Hepatocyte (in vitro differentiated cells): Measurements from ENCODE around the gene AP2A2. TPM values are rescaled to one million over a fixed set of nuclear protein-coding genes. Genes with fewer than 3 reads are reported as not detected.

Source experiments
- DNase-seq: peaks from one replicate; pipeline ENCODE4 v3.0.0-alpha.2; 2016; ENCODE audit warnings: low spot score
- H2AFZ ChIP-seq: fragments of 200-600 bp; sonication (generic); 2 replicates; pipeline ENCODE4 v1.6.0; 2016; ENCODE audit warnings: antibody characterized with exemption, mild to moderate bottlenecking
- H3K27ac ChIP-seq: fragments of 200-600 bp; sonication (generic); 2 replicates; pipeline ENCODE4 v1.5.1; 2016; ENCODE audit warnings: mild to moderate bottlenecking
- H3K27me3 ChIP-seq: fragments of 200-600 bp; sonication (generic); 2 replicates; pipeline ENCODE4 v1.6.1; 2016
- H3K36me3 ChIP-seq: fragments of 200-600 bp; sonication (generic); replicated peaks from 2 replicates; pipeline ENCODE4 v1.5.1; 2016; ENCODE audit warnings: low read depth; ENCODE audit not compliant: insufficient read depth
- H3K4me1 ChIP-seq: fragments of 200-600 bp; sonication (generic); 2 replicates; pipeline ENCODE4 v1.5.1; 2016; ENCODE audit warnings: mild to moderate bottlenecking, moderate library complexity; ENCODE audit not compliant: insufficient read depth
- H3K4me2 ChIP-seq: fragments of 200-600 bp; sonication (generic); 2 replicates; pipeline ENCODE4 v1.6.0; 2016
- H3K4me3 ChIP-seq: fragments of 200-600 bp; sonication (generic); 2 replicates; pipeline ENCODE4 v1.5.1; 2016; ENCODE audit warnings: mild to moderate bottlenecking
- H3K79me2 ChIP-seq: fragments of 200-600 bp; sonication (generic); 2 replicates; pipeline ENCODE4 v1.6.0; 2017; ENCODE audit warnings: mild to moderate bottlenecking
- H3K9me2 ChIP-seq: fragments of 200-600 bp; sonication (generic); replicated peaks from 2 replicates; pipeline ENCODE4 v1.6.0; 2017; ENCODE audit warnings: mild to moderate bottlenecking; ENCODE audit not compliant: insufficient read depth
- H3K9me3 ChIP-seq: fragments of 200-600 bp; sonication (generic); 2 replicates; pipeline ENCODE4 v1.5.1; 2016; ENCODE audit warnings: low read depth, mild to moderate bottlenecking
- H4K20me1 ChIP-seq: fragments of 200-600 bp; sonication (generic); 2 replicates; pipeline ENCODE4 v1.6.0; 2016; ENCODE audit warnings: mild to moderate bottlenecking; ENCODE audit not compliant: insufficient read depth, poor library complexity, severe bottlenecking
- CTCF ChIP-seq: fragments of 200-600 bp; sonication (generic); IDR thresholded peaks from 2 replicates; pipeline ENCODE4 v1.5.1; 2016; ENCODE audit warnings: antibody characterized with exemption, mild to moderate bottlenecking; ENCODE audit not compliant: poor library complexity
- EZH2 ChIP-seq: fragments of 200-600 bp; sonication (generic); IDR thresholded peaks from 2 replicates; pipeline ENCODE4 v1.6.1; 2016; ENCODE audit warnings: antibody characterized with exemption, mild to moderate bottlenecking, borderline replicate concordance
- EZH2phosphoT487 ChIP-seq: fragments of 200-600 bp; sonication (generic); IDR thresholded peaks from one replicate; pipeline ENCODE4 v1.6.1; 2018; ENCODE audit warnings: antibody characterized with exemption, mild to moderate bottlenecking, low read depth, moderate library complexity; ENCODE audit not compliant: unreplicated experiment, severe bottlenecking
- WGBS: methylation state at CpG from one replicate; pipeline ENCODE4 v1.1.6; 2016; ENCODE audit warnings: low lambda C conversion rate; ENCODE audit errors: missing lambda C conversion rate; 5-methylcytosine and 5-hydroxymethylcytosine counted together
- polyA plus RNA-seq: library from polyadenylated mRNA; unstranded; fragments of >200 nt; fragmentation: Nextera tagmentation; extraction: Ambion mirVana; gene quantifications from 2 replicates; pipeline ENCODE4 v1.2.1, GENCODE V29; 2016
- total RNA-seq: library from RNA; depleted of rRNA; stranded (reverse); fragments of >200 nt; gene quantifications from 2 replicates; pipeline ENCODE4 v1.2.3, GENCODE V29; 2014

Gene AP2A2
- total and polyA plus RNA-seq, 2 experiments from 2014 or later: 49.7 to 68.0 TPM

GRCh38 chr11:1009991-1010390 lies 84.3 kb downstream of the AP2A2 start:
- no peaks in the 10 kb centered on the region for H3K36me3 ChIP-seq
- H3K27me3 ChIP-seq: no peaks in the 10 kb centered on the region
- no peak overlapping the region for H3K4me2 ChIP-seq

GRCh38 chr11:1010551-1011319 lies 85.1 kb downstream of the AP2A2 start:
- no peaks in the 10 kb centered on the region for H3K36me3 ChIP-seq
- H3K4me3 ChIP-seq: no peak overlapping the region
- no peak overlapping the region for H3K4me2 ChIP-seq
- no peaks in the 10 kb centered on the region for H3K27me3 ChIP-seq
- WGBS: 97% methylated on average over 35 of the region's 35 CpGs
- H3K9me2 ChIP-seq: no peaks in the 10 kb centered on the region
- no peaks in the 10 kb centered on the region for H4K20me1 ChIP-seq
- TF ChIP-seq EZH2: no peak
- no peak for TF ChIP-seq EZH2phosphoT487
- TF ChIP-seq CTCF: no peak
- H3K9me3 ChIP-seq: no peaks in the 10 kb centered on the region
- H3K4me1 ChIP-seq: no peaks in the 10 kb centered on the region
- no peaks in the 10 kb centered on the region for H3K79me2 ChIP-seq
- H2AFZ ChIP-seq: no peak overlapping the region
- no peak for DNase-seq
- no peak overlapping the region for H3K27ac ChIP-seq

More at GRCh38 chr11:1009991-1010390, 84.3 kb downstream of the AP2A2 start:
- no peak for DNase-seq
- Histone ChIP-seq H3K27ac (no peak overlapping the region), H3K9me2 (no peaks in the 10 kb centered on the region), H3K4me1 (no peaks in the 10 kb centered on the region), H2AFZ (no peak overlapping the region), H3K9me3 (no peaks in the 10 kb centered on the region), H4K20me1 (no peaks in the 10 kb centered on the region), H3K4me3 (no peak overlapping the region), H3K79me2 (no peaks in the 10 kb centered on the region)
- no peak for TF ChIP-seq CTCF
- no peak for TF ChIP-seq EZH2phosphoT487
- no peak for TF ChIP-seq EZH2
- 98% methylated on average over 17 of the region's 17 CpGs for WGBS

- Histone ChIP-seq H3K36me3 (no peaks in the 10 kb centered on the region), H3K27ac (no peak overlapping the region), H3K9me2 (no peaks in the 10 kb centered on the region), H2AFZ (no peak overlapping the region), H3K4me1 (no peaks in the 10 kb centered on the region), H3K27me3 (no peaks in the 10 kb centered on the region), H4K20me1 (no peaks in the 10 kb centered on the region), H3K4me3 (no peak overlapping the region), H3K4me2 (no peak overlapping the region), H3K79me2 (no peaks in the 10 kb centered on the region), H3K9me3 (no peaks in the 10 kb centered on the region)
- DNase-seq: no peak
- TF ChIP-seq EZH2phosphoT487 (no peak), EZH2 (no peak), CTCF (no peak)
- 92% methylated on average over 17 of the region's 17 CpGs for WGBS
Measured at GRCh38 chr11:1011320-1011698, 85.6 kb downstream of the AP2A2 start.
